Ascending aorta (tissue), 2 donors: ENCODE data around the gene OR2AG1. TPM values are rescaled to one million over a fixed set of nuclear protein-coding genes. Genes with fewer than 3 reads are reported as not detected.

Experiments used
- DNase-seq, 2 donors: peaks; one replicate each; pipeline ENCODE4 v3.0.0-alpha.2; 2019; ENCODE audit warnings: low spot score in 2 of 2
- H3K27ac ChIP-seq, 2 donors: fragments of 200-600 bp; sonication (generic); one replicate each; pipeline ENCODE4 v1.5.1; 2016 to 2017; ENCODE audit warnings: mild to moderate bottlenecking in 1 of 2
- H3K27me3 ChIP-seq: fragments of 200-600 bp; sonication (generic); one replicate; pipeline ENCODE4 v1.5.1; 2017
- H3K36me3 ChIP-seq, 2 donors: fragments of 200-600 bp; sonication (generic); one replicate each; pipeline ENCODE4 v1.5.1; 2016
- H3K4me1 ChIP-seq, 2 donors: fragments of 200-600 bp; sonication (generic); one replicate each; pipeline ENCODE4 v1.5.1; 2016 to 2017; ENCODE audit warnings: mild to moderate bottlenecking in 1 of 2
- H3K4me3 ChIP-seq, 2 donors: fragments of 200-600 bp; sonication (generic); one replicate each; pipeline ENCODE4 v1.5.1; 2016 to 2017; ENCODE audit warnings: mild to moderate bottlenecking in 1 of 2
- H3K9me3 ChIP-seq, 2 donors: fragments of 200-600 bp; sonication (generic); one replicate each; pipeline ENCODE4 v1.5.1; 2016
- CTCF ChIP-seq, 3 experiments: fragments of 200-600 bp in 2 of 3; fragments of 450-650 bp in 1 of 3; sonication (generic) in 2 of 3; IDR thresholded peaks; one replicate each; pipeline ENCODE4 v1.5.1; 2016 to 2019; ENCODE audit warnings: antibody characterized with exemption in 3 of 3, mild to moderate bottlenecking in 1 of 3, moderate library complexity in 1 of 3
- intact Hi-C: fragments of 100-400 bp; cut with DNase I; formaldehyde crosslinking; loops from one replicate; pipeline ENCODE4 v1.15.1; 2023
- total RNA-seq: library from RNA; depleted of rRNA; stranded (reverse); fragments of >200 nt; gene quantifications from one replicate; pipeline ENCODE4 v1.1.0, GENCODE V29; 2016

Gene OR2AG1, protein sequence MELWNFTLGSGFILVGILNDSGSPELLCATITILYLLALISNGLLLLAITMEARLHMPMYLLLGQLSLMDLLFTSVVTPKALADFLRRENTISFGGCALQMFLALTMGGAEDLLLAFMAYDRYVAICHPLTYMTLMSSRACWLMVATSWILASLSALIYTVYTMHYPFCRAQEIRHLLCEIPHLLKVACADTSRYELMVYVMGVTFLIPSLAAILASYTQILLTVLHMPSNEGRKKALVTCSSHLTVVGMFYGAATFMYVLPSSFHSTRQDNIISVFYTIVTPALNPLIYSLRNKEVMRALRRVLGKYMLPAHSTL
- not detected for total RNA-seq

- no peaks in the 10 kb centered on the region for H3K27me3 ChIP-seq
- DNase-seq = no peak
- no peak within 1 kb of the TSS for H3K27ac ChIP-seq
- H3K36me3 ChIP-seq = no peaks in the 10 kb centered on the region
- H3K9me3 ChIP-seq = no peaks in the 10 kb centered on the region
- no peaks in the 10 kb centered on the region for H3K4me1 ChIP-seq
- H3K4me3 ChIP-seq = no peak within 1 kb of the TSS
- intact Hi-C loops = no loop called here
- TF ChIP-seq CTCF (IDR thresholded peaks at IDR 0.05) = no peak
Measured at GRCh38 chr11:6782720-6783119, at the start of gene OR2AG1. OR2AG1 (plus strand) TSS chr11:6783020; CDS start chr11:6785038, 2,018 bp downstream.

- H3K27me3 ChIP-seq = no peaks in the 10 kb centered on the region
- H3K36me3 ChIP-seq = no peaks in the 10 kb centered on the region
- H3K4me1 ChIP-seq = no peaks in the 10 kb centered on the region
- H3K9me3 ChIP-seq = no peaks in the 10 kb centered on the region
- no peak for TF ChIP-seq CTCF (IDR thresholded peaks at IDR 0.05)
- H3K27ac ChIP-seq = no peak overlapping the region
- no peak for DNase-seq
- intact Hi-C loops = no loop called here
- H3K4me3 ChIP-seq = no peak overlapping the region
Measured at GRCh38 chr11:6733326-6734275, 49.2 kb upstream of the OR2AG1 start.

DNA sequence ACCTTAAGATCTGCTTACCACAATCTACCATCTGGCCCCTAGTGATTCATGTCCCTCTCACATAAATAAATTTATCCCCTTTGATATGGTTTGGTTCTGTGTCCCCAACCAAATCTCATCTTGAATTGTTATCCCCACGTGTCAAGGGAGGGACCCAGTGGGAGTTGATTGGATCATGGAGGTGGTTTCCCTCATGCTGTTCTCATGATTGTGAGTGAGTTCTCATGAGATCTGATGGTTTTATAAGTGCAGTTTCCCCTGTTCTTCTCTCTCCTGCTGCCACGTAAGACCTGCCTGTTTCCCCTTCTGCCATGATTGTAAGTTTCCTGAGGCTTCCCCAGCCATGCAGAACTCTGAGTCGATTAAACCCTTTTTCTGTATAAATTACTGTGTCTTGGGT is 48.2 kb upstream of the OR2AG1 start:
- intact Hi-C loops = no loop called here
- Histone ChIP-seq H3K36me3 (no peaks in the 10 kb centered on the region), H3K9me3 (no peaks in the 10 kb centered on the region), H3K4me3 (no peak overlapping the region), H3K4me1 (no peaks in the 10 kb centered on the region), H3K27ac (no peak overlapping the region), H3K27me3 (no peaks in the 10 kb centered on the region)
- no peak for TF ChIP-seq CTCF (IDR thresholded peaks at IDR 0.05)
- DNase-seq = no peak

GRCh38 chr11:6735306-6735705 is 47.5 kb upstream of the OR2AG1 start:
- Histone ChIP-seq H3K36me3 (no peaks in the 10 kb centered on the region), H3K4me3 (no peak overlapping the region), H3K27ac (no peak overlapping the region), H3K27me3 (no peaks in the 10 kb centered on the region), H3K9me3 (no peaks in the 10 kb centered on the region), H3K4me1 (no peaks in the 10 kb centered on the region)
- no peak for TF ChIP-seq CTCF (IDR thresholded peaks at IDR 0.05)
- no peak for DNase-seq
- intact Hi-C loops = no loop called here

DNA sequence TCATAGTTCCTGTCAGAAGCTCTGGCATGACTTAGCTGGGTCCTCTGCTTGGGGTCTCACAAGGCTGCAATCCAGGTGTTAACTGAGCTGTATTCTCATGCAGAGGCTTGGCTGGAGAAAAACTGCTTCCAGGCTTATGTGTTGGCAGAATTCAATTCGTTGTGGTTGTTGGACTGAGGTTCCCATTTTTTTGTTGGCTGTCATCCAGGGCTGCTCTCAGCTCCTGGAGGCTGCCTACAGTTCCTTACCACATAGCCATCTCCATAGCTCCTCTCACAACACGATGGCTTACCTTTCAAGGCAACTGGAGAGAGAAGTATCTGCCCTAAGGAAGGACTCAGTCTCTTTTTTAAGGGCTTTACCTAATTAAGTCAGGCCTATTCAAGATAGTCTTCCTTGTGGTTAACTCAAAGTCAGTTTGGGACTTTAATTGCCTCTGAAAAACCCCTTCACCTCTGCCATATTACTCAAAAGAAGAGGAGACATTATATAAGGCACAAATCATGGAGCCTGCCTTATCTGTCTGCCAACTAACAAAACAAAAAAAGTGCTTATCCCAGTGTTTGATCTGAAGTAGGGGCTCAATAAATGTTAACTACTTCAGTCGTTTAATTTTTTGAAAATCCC is 46.2 kb upstream of the OR2AG1 start:
- no peak for TF ChIP-seq CTCF (IDR thresholded peaks at IDR 0.05)
- DNase-seq = no peak
- intact Hi-C loops = no loop called here

More for the DNA sequence above, 46.2 kb upstream of the OR2AG1 start:
- Histone ChIP-seq H3K27me3 (no peaks in the 10 kb centered on the region), H3K36me3 (no peaks in the 10 kb centered on the region), H3K9me3 (no peaks in the 10 kb centered on the region), H3K4me3 (no peak overlapping the region), H3K4me1 (no peaks in the 10 kb centered on the region), H3K27ac (no peak overlapping the region)
